T-helper 2 cell treated with Interferon-gamma antibody and Interleukin-4, amounts not matched to agents 5 μg/mL and 100 μg/mL, for 36 hours (primary cell): ENCODE results near the gene MYCBPAP.

Experiments used
- DNase-seq: peaks from one replicate; pipeline ENCODE4 v3.0.0; 2021; ENCODE audit warnings: low spot score
- H3K27ac Mint-ChIP-seq: one replicate; pipeline ENCODE4 v1.8.0; 2021; ENCODE audit warnings: mild to moderate bottlenecking, mixed read lengths
- H3K27me3 Mint-ChIP-seq: one replicate; pipeline ENCODE4 v1.8.0; 2021; ENCODE audit warnings: low read depth, mixed read lengths
- H3K36me3 Mint-ChIP-seq: one replicate; pipeline ENCODE4 v1.8.0; 2021; ENCODE audit warnings: low read depth, mixed read lengths
- H3K4me1 Mint-ChIP-seq: one replicate; pipeline ENCODE4 v1.8.0; 2021; ENCODE audit warnings: low read depth, mixed read lengths
- H3K4me3 Mint-ChIP-seq: one replicate; pipeline ENCODE4 v1.8.0; 2022; ENCODE audit warnings: mild to moderate bottlenecking, moderate library complexity, mixed read lengths
- H3K9me3 Mint-ChIP-seq: one replicate; pipeline ENCODE4 v1.8.0; 2021; ENCODE audit warnings: mixed read lengths

Gene MYCBPAP

DNA sequence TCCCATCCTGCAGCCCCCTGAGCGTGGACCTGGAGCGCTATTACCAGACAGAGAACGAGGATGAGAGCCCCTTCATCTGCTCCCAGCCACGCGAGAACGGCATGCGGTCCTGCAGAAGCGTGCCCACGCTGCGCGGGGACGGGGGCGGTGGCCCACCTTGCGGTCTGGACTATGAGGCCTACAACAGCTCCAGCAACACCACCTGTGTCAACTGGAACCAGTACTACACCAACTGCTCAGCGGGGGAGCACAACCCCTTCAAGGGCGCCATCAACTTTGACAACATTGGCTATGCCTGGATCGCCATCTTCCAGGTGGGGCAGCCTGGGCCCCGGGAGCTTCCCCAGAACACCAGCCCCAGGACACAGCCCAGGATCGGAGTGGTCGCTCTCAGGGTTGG, 64.3 kb downstream of the MYCBPAP start:
- Mint-ChIP-seq H3K4me3 (no peak overlapping the region), H3K9me3 (no peaks in the 10 kb centered on the region), H3K36me3 (no peaks in the 10 kb centered on the region), H3K4me1 (no peaks in the 10 kb centered on the region), H3K27ac (no peak overlapping the region), H3K27me3 (peaks cover 4% of the 10 kb centered on the region)
- DNase-seq: no peak

DNA sequence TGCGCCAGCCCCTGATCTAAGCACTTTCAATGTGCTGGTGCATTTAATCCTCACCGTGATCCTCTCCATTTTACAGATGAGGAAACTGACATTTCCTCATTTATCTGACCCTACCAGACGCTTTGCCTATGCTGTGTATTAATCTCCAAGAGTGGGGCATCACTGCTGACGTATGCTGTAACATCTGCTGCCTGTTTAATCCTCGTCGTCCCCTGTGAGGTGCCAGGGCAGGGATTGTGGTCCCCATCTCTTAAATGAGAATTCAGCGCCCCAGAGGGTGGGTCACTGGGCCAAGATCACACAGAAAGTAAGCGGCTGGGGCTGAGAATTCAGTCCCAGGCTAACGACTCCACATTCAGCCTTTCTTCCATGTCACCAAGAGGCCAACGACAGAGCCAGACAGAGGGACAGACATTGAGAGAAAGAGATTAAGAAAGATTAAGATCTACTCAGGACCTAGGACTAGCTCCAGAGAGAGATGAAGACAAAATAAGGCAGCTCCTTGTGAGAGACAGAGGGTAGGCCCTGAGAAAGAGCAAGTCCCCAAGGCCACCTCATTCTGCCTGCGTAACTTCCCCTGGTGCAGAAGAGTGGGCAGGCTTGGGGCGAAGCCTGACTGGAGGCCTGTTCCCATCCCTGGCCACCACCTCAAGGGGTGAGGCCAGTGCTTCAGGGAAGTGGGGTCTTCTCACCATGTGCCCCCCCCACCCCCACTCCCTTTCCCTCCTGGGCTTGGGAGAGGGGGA, 65.8 kb downstream of the MYCBPAP start:
- Mint-ChIP-seq H3K27ac (no peak overlapping the region), H3K4me1 (no peaks in the 10 kb centered on the region), H3K36me3 (no peaks in the 10 kb centered on the region), H3K9me3 (no peaks in the 10 kb centered on the region), H3K27me3 (peaks cover 2% of the 10 kb centered on the region), H3K4me3 (no peak overlapping the region)
- DNase-seq: no peak

DNA sequence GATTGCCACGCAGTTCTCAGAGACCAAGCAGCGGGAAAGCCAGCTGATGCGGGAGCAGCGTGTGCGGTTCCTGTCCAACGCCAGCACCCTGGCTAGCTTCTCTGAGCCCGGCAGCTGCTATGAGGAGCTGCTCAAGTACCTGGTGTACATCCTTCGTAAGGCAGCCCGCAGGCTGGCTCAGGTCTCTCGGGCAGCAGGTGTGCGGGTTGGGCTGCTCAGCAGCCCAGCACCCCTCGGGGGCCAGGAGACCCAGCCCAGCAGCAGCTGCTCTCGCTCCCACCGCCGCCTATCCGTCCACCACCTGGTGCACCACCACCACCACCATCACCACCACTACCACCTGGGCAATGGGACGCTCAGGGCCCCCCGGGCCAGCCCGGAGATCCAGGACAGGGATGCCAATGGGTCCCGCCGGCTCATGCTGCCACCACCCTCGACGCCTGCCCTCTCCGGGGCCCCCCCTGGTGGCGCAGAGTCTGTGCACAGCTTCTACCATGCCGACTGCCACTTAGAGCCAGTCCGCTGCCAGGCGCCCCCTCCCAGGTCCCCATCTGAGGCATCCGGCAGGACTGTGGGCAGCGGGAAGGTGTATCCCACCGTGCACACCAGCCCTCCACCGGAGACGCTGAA, 67.5 kb downstream of the MYCBPAP start:
- no peak for DNase-seq
- no peaks in the 10 kb centered on the region for H3K36me3 Mint-ChIP-seq
- H3K9me3 Mint-ChIP-seq: no peaks in the 10 kb centered on the region
- peaks cover 2% of the 10 kb centered on the region for H3K27me3 Mint-ChIP-seq
- no peak overlapping the region for H3K4me3 Mint-ChIP-seq
- H3K4me1 Mint-ChIP-seq: no peaks in the 10 kb centered on the region
- no peak overlapping the region for H3K27ac Mint-ChIP-seq

DNA sequence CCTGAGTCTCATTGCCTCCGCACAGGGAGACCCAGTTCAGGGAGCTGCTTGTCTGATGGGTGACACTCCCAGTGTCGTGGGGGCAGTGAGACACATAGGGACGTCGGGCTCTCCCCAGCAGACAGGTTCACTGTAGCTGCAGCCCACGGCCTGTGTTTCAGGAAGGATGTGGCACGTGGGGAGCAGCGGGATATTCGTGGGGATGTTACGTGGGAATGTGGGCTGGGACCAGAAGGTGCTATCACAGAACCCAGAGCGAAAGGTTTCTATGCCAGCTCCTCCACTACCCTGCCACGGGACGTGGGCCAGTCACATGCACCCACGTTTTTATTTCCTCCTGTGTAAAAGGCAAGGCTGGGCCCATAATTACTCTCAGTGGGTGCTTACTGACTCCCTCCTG, 68.6 kb downstream of the MYCBPAP start:
- peaks cover 3% of the 10 kb centered on the region for H3K27me3 Mint-ChIP-seq
- no peak overlapping the region for H3K4me3 Mint-ChIP-seq
- H3K27ac Mint-ChIP-seq: no peak overlapping the region
- H3K4me1 Mint-ChIP-seq: no peaks in the 10 kb centered on the region
- H3K36me3 Mint-ChIP-seq: no peaks in the 10 kb centered on the region
- no peaks in the 10 kb centered on the region for H3K9me3 Mint-ChIP-seq
- DNase-seq: no peak

DNA sequence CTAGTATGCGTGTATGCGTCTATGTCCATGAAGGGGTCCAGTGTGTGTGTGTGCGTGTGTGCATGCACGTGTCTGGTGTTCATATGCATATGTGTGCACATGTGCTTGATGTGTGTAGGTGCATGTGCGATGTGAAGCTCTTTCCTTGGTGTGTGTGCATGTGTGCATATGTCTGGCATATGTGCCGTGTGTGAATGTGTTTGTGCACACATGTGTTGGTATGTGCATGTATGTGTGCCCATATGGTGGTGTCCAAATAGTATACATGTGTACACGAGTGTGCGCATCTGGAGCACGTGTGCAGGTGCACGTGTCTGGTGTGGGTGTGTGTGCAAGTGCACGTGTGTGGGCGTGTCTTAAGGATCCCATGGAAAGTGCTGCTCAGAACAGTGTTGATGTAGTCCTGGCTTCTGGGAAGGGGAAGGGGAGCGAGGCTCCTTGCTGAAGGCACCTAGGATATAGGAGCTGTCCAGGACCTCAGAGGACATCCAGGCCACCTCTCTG, 69.3 kb downstream of the MYCBPAP start:
- no peaks in the 10 kb centered on the region for H3K36me3 Mint-ChIP-seq
- no peak overlapping the region for H3K27ac Mint-ChIP-seq
- no peak overlapping the region for H3K4me3 Mint-ChIP-seq
- no peaks in the 10 kb centered on the region for H3K4me1 Mint-ChIP-seq
- no peaks in the 10 kb centered on the region for H3K9me3 Mint-ChIP-seq
- peaks cover 2% of the 10 kb centered on the region for H3K27me3 Mint-ChIP-seq
- no peak for DNase-seq

DNA sequence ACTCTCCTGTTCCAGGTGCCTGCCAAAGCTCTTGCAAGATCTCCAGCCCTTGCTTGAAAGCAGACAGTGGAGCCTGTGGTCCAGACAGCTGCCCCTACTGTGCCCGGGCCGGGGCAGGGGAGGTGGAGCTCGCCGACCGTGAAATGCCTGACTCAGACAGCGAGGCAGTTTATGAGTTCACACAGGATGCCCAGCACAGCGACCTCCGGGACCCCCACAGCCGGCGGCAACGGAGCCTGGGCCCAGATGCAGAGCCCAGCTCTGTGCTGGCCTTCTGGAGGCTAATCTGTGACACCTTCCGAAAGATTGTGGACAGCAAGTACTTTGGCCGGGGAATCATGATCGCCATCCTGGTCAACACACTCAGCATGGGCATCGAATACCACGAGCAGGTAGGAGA, 69.9 kb downstream of the MYCBPAP start:
- no peaks in the 10 kb centered on the region for H3K36me3 Mint-ChIP-seq
- peaks cover 2% of the 10 kb centered on the region for H3K27me3 Mint-ChIP-seq
- no peaks in the 10 kb centered on the region for H3K4me1 Mint-ChIP-seq
- DNase-seq: no peak
- H3K27ac Mint-ChIP-seq: no peak overlapping the region
- H3K4me3 Mint-ChIP-seq: no peak overlapping the region
- no peaks in the 10 kb centered on the region for H3K9me3 Mint-ChIP-seq

DNA sequence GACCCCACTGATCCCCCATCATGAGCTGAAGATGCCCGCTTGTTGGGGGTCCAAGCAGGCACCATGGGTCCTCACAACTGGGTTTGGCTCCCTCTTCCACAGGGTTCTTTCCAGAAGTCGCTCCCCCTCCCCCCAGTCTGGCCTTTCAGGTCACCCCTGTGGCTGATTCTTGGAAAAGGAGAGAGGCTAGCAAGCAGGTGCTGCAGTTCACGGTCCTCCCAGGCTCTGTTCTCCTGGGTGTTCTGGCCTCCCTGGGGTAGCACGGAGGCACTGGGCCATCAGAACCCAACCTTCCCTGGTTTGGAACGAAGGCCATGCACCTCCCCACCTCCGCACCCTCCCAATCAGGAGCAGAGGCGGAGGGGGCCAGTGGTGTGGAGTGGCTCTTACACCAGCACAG, 71.2 kb downstream of the MYCBPAP start:
- Mint-ChIP-seq H3K9me3 (no peaks in the 10 kb centered on the region), H3K4me3 (no peak overlapping the region), H3K36me3 (no peaks in the 10 kb centered on the region), H3K27me3 (peaks cover 9% of the 10 kb centered on the region), H3K27ac (no peak overlapping the region), H3K4me1 (no peaks in the 10 kb centered on the region)
- no peak for DNase-seq

DNA sequence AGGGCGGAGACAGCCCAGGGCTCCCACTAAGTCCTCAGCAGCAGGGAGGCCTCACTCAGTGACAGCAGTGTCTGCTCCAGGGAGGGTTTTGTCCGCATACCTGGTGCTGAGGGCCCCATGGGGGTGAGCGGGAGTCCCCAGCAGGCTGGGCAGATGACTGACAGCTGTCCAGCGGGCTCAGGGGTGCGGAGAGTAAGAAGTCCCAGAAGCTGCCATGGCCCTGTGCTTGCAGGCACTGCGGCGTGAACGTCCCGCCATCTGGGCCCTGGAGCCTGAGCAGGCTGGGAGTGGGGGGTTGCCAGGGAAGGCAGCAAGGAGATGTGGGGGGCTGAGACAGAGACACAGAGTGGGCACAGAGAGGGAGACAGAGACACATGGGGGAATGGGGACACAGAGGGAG, 72.4 kb downstream of the MYCBPAP start:
- H3K27me3 Mint-ChIP-seq: peaks cover 9% of the 10 kb centered on the region
- DNase-seq: no peak

More for the DNA sequence above, 72.4 kb downstream of the MYCBPAP start:
- Mint-ChIP-seq H3K4me1 (no peaks in the 10 kb centered on the region), H3K36me3 (no peaks in the 10 kb centered on the region), H3K9me3 (no peaks in the 10 kb centered on the region), H3K4me3 (no peak overlapping the region), H3K27ac (no peak overlapping the region)
